CD4-positive, alpha-beta T cell treated with Interleukin-21 for 1 hour (primary cell): Measurements from ENCODE around the gene STRIP2.
A peak's percentile ranks its signal among the peaks of the same experiment; 100 is the strongest.
"Not testable (repeated sequence)": the region's sequence is repeated elsewhere in the genome, so short reads cannot be mapped to it uniquely, and the experiment has no call there.

Experiments
- DNase-seq: peaks from one replicate; pipeline ENCODE4 v3.0.0-alpha.2; 2020

STRIP2 gene

DNA sequence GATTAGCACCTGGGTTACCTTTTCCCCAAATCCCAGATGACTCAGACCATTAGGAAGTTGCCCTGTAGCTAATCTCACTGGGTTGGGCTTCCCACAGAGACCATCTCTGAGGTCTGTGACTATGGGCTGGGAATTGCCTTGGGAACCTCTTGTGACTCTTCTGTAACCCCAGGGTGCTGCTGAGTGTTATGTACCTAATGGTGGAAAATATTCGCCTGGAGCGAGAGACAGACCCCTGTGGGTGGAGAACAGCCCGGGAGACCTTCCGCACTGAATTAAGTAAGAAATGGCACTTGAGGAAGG lies 20.0 kb downstream of the STRIP2 start:
- DNase-seq = no peak

- no peak for DNase-seq
Measured at GRCh38 chr7:129456421-129456820, 22.2 kb downstream of the STRIP2 start.

GRCh38 chr7:129457101-129457500 lies 22.9 kb downstream of the STRIP2 start:
- no peak for DNase-seq

DNA sequence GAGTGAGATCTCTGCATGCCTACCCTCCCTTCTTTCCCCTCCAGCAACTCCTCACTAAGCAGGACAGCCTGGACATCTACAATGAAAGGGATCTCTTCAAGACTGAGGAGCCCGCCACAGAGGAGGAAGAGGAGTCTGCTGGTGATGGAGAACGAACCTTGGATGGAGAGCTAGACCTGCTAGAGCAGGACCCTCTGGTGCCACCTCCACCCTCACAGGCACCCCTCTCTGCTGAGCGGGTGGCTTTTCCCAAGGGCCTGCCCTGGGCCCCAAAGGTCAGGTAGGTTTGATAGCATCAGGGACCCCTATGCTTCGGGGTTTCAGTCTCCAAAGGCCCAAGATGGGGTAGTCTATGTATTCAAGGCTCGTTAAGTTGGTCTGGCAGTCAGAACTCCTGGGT lies 23.9 kb downstream of the STRIP2 start:
- no peak for DNase-seq

DNA sequence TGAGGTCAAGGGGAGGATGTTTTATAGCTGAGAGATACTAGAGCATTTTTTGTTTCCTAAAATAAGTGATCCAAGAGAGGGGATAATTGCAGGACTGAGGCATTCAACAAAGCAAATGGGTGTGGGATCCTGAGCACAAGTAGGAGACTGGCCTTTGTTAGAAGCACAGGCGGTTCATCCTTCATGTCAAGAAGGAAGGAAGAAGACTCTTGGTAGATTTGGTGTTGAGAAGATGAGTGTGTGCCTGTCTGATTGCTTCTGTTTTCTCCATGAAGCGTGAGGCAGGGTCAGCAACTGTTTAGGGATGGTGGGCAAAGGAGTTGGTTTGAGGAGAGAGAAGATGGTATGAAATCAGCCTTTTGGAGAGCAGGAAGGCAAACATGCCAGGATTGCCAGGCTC lies 27.6 kb downstream of the STRIP2 start:
- no peak for DNase-seq

DNA sequence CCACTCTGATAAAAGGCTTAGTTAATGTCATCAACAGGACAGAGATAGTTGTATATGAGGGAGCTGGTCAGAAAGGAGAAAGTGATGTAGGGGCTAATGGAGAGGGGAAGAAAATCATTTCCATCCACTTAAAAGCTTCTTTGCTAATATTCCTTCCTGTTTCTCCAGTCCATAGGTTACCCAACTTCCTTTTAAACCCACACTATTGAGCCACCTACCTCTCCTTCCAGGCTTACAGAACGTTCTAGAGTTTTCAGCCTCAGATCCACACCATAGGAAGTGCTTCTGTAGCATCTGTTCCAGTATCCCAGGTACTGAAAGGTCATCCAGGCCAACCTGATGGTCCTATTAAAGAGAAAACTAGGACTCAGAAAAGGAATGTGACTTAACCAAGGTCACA lies 28.2 kb downstream of the STRIP2 start:
- DNase-seq = no peak

GRCh38 chr7:129464194-129464593 lies 30.0 kb downstream of the STRIP2 start:
- no peak for DNase-seq

- no peak for DNase-seq
Measured at GRCh38 chr7:129465080-129465479, 30.8 kb downstream of the STRIP2 start.

DNA sequence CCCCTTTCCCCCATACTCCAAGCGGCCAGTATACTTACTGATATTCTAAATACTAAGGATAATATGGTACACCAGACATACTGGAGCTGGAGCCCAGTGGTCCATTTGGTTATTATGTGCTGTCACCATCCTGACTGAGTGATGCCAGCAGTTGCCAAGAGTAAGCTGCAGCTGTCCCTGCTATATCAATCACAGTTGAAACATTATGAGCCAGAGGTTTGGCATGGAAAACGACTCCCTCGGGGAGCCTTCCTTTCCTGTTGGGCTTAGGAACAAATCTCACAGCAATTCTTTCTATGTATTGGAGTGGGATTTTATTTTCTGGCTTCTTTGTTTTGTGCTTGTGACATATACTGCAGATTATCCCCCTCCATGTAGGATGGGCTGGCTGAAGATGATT lies 32.6 kb downstream of the STRIP2 start:
- no peak for DNase-seq

DNA sequence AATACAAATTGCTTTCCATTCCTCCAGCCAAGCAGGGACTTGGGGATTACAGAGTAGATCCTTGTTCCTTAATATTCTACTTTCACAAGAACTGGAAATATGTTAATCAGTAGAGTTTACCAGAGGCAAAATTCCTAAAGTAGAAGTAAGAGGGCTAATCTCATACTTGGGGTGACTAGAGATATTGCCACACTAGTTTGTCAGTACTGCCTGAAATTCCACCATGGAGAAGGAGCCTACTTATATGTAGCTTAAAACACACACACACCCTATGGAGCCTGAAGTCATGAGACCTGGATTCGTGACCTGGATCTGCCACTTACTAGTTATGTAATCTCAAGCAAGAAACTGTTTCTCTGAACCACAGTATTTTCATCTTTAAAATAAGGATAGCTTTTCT lies 33.9 kb downstream of the STRIP2 start:
- DNase-seq = no peak

- DNase-seq = peak; percentile 1
Measured at GRCh38 chr7:129468547-129468946, 34.3 kb downstream of the STRIP2 start.

DNA sequence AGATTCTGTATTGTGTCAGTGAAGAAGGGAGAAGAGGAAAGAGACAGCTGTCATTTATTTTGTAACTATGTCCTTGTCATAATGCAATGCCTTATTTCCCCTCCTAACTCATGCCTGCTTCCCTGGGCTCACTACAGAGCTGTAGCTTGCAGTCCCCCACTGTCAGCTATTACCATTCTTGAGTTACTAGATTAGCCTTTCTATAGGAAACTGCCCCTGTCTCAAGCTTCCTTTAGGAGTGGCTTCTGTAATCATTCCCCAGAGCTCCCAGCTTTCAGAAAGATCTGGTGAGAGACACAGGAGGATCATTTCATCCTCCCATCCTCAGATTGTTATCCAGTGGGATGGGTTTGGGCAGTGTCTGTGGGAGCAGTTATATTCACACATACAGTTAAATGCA lies 35.7 kb downstream of the STRIP2 start:
- DNase-seq = no peak

GRCh38 chr7:129470411-129470810 lies 36.2 kb downstream of the STRIP2 start:
- DNase-seq = no peak

DNA sequence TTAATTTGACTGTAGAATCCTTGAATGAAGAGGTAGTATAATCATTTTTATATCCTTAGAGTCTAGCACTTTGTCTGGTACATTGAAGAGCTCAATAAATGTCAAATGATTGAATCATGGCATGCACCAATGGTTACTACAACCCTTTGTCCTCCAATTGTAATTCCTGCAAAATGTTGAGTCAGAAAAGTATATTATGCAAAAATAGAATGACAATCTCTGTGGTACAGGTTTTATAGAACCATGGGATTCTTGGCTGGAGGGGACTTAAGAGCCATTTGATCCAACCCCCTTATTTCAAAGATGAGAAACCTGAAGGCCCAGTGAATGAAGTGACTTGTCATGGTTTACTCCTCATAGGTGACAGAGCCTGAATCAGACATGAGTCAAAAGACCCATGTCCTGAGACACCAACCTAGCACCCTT lies 37.2 kb downstream of the STRIP2 start:
- DNase-seq = no peak

- not testable (repeated sequence) for DNase-seq
Measured at GRCh38 chr7:129475931-129476330, 41.7 kb downstream of the STRIP2 start.

DNA sequence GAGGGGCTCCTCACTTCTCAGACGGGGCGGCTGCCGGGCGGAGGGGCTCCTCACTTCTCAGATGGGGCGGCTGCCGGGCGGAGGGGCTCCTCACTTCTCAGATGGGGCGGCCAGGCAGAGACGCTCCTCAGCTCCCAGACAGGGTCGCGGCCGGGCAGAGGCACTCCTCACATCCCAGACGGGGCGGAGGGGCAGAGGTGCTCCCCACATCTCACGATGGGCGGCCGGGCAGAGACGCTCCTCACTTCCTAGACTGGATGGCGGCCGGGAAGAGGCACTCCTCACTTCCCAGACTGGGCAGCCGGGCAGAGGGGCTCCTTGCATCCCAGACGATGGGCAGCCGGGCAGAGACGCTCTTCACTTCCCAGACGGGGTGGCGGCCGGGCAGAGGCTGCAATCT lies 42.2 kb downstream of the STRIP2 start:
- not testable (repeated sequence) for DNase-seq

DNA sequence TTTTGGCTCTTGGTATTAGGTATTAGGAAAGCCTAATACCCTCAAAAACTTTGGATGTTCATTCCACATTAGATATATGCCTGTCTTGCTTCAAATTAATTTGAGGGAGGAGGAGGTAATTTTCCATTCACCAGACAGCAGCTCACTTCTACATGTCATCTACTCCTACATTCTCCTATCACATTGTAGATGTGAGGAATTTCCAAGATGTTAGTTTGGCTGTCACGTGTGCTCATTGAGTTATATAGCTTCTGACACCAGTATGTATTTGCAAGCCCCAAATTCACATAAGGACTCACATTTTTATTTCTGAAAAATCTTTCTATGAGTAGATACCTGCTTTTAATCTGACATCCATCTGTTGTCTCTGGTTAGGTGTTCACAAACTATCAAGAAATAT lies 45.6 kb downstream of the STRIP2 start:
- DNase-seq = no peak

DNA sequence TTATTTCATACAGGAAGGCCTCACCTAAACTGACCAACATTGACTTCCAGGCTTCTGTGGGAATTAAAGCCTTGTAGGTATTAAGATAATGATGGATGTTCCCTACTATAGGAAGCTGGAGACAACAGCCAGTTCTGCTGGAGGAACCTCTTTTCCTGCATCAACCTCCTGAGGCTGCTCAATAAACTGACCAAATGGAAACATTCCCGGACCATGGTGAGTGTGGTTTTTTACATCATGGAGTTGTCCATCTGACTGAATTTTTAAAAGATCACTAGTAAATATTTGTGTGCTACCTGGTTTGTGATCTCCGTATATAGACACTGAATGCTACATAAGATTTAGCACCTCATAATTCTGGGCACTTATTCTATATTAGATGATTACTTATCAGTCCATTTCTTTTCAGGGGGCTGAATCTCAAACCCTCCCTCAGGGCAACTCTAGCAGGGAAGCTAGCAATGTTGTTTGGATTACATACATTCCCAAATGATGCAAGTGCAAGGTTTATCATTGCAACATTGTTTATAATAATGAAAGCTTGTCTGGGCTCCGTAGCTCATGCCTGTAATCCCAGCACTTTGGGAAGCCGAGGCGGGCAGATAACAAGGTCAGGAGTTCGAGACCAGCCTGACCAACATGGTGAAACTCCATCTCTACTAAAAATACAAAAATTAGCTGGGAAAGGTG lies 46.6 kb downstream of the STRIP2 start:
- DNase-seq = no peak

GRCh38 chr7:129481376-129481775 lies 47.1 kb downstream of the STRIP2 start:
- DNase-seq = not testable (repeated sequence)

- DNase-seq = no peak
Measured at GRCh38 chr7:129482781-129483180, 48.5 kb downstream of the STRIP2 start.

DNA sequence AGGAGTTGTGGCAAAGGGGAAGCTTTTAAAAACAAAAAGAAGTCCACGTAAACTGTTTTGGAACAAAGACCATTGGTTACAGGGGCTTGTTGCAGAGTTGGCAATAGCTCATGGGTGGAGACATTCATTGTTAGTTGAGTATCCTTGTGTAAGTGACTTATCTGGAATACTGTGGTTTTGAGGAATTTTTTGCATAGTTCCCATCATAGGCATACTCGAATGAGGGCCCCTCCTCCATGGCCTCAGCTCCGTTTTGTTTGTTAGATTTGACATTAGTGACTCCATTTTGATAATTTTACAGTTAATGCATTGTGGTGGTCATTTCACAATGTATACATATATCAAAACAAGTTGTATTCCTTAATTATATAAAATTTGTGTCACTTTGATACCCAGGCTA lies 55.3 kb downstream of the STRIP2 start:
- DNase-seq = no peak

- DNase-seq = no peak
Measured at GRCh38 chr7:129492391-129492790, 58.2 kb downstream of the STRIP2 start.

DNA sequence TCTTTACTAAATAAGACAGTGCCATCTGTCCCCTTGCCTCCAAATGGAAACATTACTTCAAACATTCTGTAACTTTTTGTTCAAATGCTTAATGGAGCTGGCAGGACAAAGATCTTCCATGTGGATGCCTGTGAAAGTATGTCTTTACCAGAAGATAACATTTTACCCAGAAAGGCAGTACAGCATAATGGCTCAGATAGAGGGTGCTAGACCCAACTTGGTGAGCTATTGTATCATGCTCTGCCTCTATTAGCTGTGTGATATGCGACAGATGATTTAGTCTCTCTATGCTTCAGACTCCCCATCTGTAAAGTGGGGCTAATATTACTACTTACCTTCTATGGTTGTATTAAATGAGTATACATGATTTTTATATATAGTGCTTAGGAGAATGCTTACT lies 59.3 kb downstream of the STRIP2 start:
- DNase-seq = peak; percentile 23

DNA sequence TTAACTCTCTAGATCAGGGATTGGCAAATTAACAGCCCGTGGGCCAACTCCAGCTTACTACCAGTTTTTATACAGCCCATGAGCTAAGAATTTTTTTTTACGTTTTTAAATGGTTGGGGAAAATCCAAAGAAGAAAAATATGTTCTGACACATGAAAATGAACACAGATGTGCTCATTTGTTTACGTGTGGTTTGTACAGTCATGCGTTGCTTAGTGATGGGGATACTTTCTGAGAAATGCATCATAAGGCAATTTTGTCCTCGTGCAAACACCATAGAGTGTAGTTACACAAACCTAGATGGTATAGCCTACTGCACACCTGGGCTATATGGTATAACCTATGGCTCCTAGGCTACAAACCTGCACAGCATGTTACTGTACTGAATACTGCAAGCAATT lies 59.8 kb downstream of the STRIP2 start:
- peak; percentile 43 for DNase-seq

- DNase-seq = no peak
Measured at GRCh38 chr7:129495987-129496386, 61.8 kb downstream of the STRIP2 start.

DNA sequence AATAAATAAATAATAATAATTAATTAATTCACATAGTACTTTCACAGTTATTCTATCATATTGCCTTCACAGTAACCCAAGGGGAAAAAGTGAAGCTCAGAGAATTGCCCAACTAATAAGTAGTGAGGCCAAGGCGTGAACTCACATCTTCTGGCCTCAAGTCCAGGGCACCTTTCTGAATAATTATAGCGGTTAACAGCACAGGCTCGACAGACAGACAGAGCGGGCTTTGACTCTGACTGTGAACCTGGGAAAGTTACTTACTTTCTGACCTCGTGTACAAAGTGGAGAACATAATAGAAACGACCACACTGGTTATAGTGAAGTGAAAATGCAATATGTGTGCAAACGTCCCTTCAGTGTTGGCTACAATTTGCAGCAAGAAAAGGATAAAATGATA lies 62.4 kb downstream of the STRIP2 start:
- DNase-seq = no peak
